ENCODE results near the gene TCERG1L. TPM values are rescaled to one million over a fixed set of nuclear protein-coding genes. Genes with fewer than 3 reads are reported as not detected.

TCERG1L gene
- total and polyA plus RNA-seq, 9 of the 15 experiments (the other 6 are each of a cell fraction or from before 2014, with no cell fraction given) = not detected

DNA sequence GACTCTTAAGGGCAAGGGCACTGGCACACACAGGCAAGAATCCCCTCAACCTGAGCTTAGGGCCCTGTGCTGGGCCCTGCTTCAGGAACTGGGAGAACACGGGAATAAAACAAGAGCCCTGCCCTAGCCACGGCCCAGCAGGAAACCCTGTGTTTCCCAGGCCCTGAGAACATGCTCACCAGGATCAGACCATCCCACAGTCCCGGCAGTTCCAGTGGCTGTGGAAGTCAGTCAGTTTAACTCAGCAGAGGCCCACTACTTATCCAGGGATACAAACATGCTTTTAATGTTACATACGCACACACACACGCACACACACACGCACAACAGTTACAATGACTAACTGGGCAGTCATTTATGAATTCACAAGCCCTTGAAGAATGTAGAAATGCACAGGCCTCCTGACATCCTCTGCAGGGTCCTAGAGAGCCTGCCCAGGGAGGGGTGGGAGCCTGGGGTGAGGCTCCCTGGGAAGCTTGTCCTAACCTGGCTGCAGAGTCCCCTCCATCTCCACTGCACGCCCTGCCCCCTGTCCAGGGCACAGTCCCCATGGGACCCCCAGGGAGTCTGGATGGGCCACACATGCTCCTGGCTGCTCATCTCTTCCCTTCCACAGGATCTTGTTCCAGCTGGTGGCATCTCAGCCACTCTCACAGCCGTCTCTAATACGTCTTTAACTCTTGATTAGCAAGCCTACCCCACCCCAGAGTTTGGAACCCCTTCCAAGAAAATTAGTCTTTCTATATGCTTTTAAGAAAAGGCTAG, 97.6 kb downstream of the TCERG1L start (continued):
- TF ChIP-seq, protein P1, sequence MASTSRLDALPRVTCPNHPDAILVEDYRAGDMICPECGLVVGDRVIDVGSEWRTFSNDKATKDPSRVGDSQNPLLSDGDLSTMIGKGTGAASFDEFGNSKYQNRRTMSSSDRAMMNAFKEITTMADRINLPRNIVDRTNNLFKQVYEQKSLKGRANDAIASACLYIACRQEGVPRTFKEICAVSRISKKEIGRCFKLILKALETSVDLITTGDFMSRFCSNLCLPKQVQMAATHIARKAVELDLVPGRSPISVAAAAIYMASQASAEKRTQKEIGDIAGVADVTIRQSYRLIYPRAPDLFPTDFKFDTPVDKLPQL (IDR thresholded peaks at IDR 0.05; ENCODE audit: extremely low read depth, insufficient read length) = no peak
- TF ChIP-seq PURB (CRISPR knock-in tag; IDR thresholded peaks at IDR 0.05; ENCODE audit: low read depth) (no peak), CREB3L1 (IDR thresholded peaks at IDR 0.05; ENCODE audit: borderline replicate concordance, low read depth) (no peak), ZNF589 (CRISPR knock-in tag; IDR thresholded peaks at IDR 0.05; ENCODE audit: low read depth) (no peak), ZNF316 (IDR thresholded peaks at IDR 0.05) (no peak), HMG20B (CRISPR knock-in tag; IDR thresholded peaks at IDR 0.05) (no peak), NCOA2 (IDR thresholded peaks at IDR 0.05; ENCODE audit: partially characterized antibody in 2 of 2) (no peak), ZNF609 (CRISPR knock-in tag; IDR thresholded peaks at IDR 0.05; ENCODE audit: borderline replicate concordance) (no peak)
